SU-DHL-6 (cell line): Measurements from ENCODE around the gene PKLR.
A peak's percentile ranks its signal among the peaks of the same experiment; 100 is the strongest.

Experiments
- H2AFZ ChIP-seq: fragments of 200-600 bp; sonication (generic); 2 replicates; pipeline ENCODE4 v1.6.1; 2014; ENCODE audit warnings: low read depth, mild to moderate bottlenecking, moderate library complexity, mixed read lengths, antibody characterized with exemption, low read length; ENCODE audit not compliant: severe bottlenecking
- H3F3A ChIP-seq: fragments of 200-600 bp; shearing (Covaris generic); 2 replicates; pipeline ENCODE4 v1.6.0; 2016; ENCODE audit warnings: antibody characterized with exemption, mild to moderate bottlenecking; ENCODE audit not compliant: insufficient read depth
- H3K27ac ChIP-seq: fragments of 200-600 bp; sonication (generic); 2 replicates; pipeline ENCODE4 v1.5.1; 2016; ENCODE audit warnings: low read depth, mild to moderate bottlenecking, low read length, moderate library complexity, mixed read lengths
- H3K27me3 ChIP-seq: fragments of 200-600 bp; sonication (generic), shearing (Covaris generic); 2 replicates; pipeline ENCODE4 v1.6.0; 2014; ENCODE audit warnings: mild to moderate bottlenecking, low read length
- H3K36me3 ChIP-seq: fragments of 200-600 bp; sonication (generic); 2 replicates; pipeline ENCODE4 v1.6.1; 2014; ENCODE audit warnings: mild to moderate bottlenecking, low read length, mixed read lengths
- H3K4me2 ChIP-seq: fragments of 300-600, 200-600 bp; shearing (Covaris generic), sonication (generic); 2 replicates; pipeline ENCODE4 v1.6.0; 2014; ENCODE audit warnings: low read length, low read depth, mild to moderate bottlenecking; ENCODE audit not compliant: poor library complexity, severe bottlenecking
- H3K4me3 ChIP-seq: fragments of 200-600 bp; sonication (generic); 2 replicates; pipeline ENCODE4 v1.5.1; 2014; ENCODE audit warnings: antibody characterized with exemption, low read length, mild to moderate bottlenecking, mixed read lengths; ENCODE audit not compliant: insufficient read depth, poor library complexity, severe bottlenecking
- H3K79me2 ChIP-seq: fragments of 200-600 bp; sonication (generic); 2 replicates; pipeline ENCODE4 v1.6.1; 2014; ENCODE audit warnings: mild to moderate bottlenecking, low read length, moderate library complexity; ENCODE audit not compliant: insufficient read depth
- H3K9ac ChIP-seq: fragments of 200-600 bp; sonication (generic); 2 replicates; pipeline ENCODE4 v1.7.0; 2014; ENCODE audit warnings: mild to moderate bottlenecking, low read length
- H3K9me2 ChIP-seq: fragments of 200-600 bp; sonication (generic); replicated peaks from 2 replicates; pipeline ENCODE4 v1.6.1; 2014; ENCODE audit warnings: low read length; ENCODE audit not compliant: insufficient read depth
- H3K9me3 ChIP-seq: fragments of 200-600 bp; sonication (generic); 2 replicates; pipeline ENCODE4 v1.6.1; 2014; ENCODE audit warnings: low read length, mixed read lengths; ENCODE audit not compliant: insufficient read depth
- H4K20me1 ChIP-seq: fragments of 200-600 bp; sonication (generic); 2 replicates; pipeline ENCODE4 v1.6.1; 2014; ENCODE audit warnings: low read depth, mild to moderate bottlenecking, antibody characterized with exemption, low read length, moderate library complexity, mixed read lengths
- EZH2phosphoT487 ChIP-seq: fragments of 200-600 bp; sonication (generic), shearing (Covaris generic); conservative IDR thresholded peaks from 2 replicates; pipeline ENCODE4 v1.6.1; 2018; ENCODE audit warnings: mild to moderate bottlenecking, antibody characterized with exemption, low read length, moderate library complexity, mixed read lengths
- TF ChIP-seq, protein P1 (sequence below): fragments of 200-600 bp; sonication (generic); IDR thresholded peaks from one replicate; pipeline ENCODE4 v1.5.1; 2017; ENCODE audit warnings: antibody characterized with exemption, mild to moderate bottlenecking, low read length, moderate library complexity; ENCODE audit not compliant: insufficient read depth, poor library complexity, severe bottlenecking

PKLR gene

GRCh38 chr1:155253797-155254196 is 47.4 kb downstream of the PKLR start:
- TF ChIP-seq EZH2phosphoT487 = no peak
- TF ChIP-seq, protein P1, sequence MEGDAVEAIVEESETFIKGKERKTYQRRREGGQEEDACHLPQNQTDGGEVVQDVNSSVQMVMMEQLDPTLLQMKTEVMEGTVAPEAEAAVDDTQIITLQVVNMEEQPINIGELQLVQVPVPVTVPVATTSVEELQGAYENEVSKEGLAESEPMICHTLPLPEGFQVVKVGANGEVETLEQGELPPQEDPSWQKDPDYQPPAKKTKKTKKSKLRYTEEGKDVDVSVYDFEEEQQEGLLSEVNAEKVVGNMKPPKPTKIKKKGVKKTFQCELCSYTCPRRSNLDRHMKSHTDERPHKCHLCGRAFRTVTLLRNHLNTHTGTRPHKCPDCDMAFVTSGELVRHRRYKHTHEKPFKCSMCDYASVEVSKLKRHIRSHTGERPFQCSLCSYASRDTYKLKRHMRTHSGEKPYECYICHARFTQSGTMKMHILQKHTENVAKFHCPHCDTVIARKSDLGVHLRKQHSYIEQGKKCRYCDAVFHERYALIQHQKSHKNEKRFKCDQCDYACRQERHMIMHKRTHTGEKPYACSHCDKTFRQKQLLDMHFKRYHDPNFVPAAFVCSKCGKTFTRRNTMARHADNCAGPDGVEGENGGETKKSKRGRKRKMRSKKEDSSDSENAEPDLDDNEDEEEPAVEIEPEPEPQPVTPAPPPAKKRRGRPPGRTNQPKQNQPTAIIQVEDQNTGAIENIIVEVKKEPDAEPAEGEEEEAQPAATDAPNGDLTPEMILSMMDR = no peak
- Histone ChIP-seq H3F3A (peaks cover 14% of the 10 kb centered on the region; the same call in 1 of the 2 replicates), H3K9me3 (no peaks in the 10 kb centered on the region), H3K79me2 (no peaks in the 10 kb centered on the region), H3K27me3 (no peaks in the 10 kb centered on the region), H3K27ac (peak overlapping the region; percentile 57), H3K36me3 (no peaks in the 10 kb centered on the region), H3K4me3 (peak overlapping the region; percentile 71), H3K9ac (peak overlapping the region; percentile 76), H4K20me1 (no peaks in the 10 kb centered on the region), H3K9me2 (no peaks in the 10 kb centered on the region), H2AFZ (no peak overlapping the region), H3K4me2 (peak overlapping the region; percentile 51)

GRCh38 chr1:155253208-155253607 is 48.0 kb downstream of the PKLR start:
- Histone ChIP-seq H3K9ac (peak overlapping the region; percentile 76; the same call in 1 of the 2 replicates), H3K9me2 (no peaks in the 10 kb centered on the region), H3K79me2 (no peaks in the 10 kb centered on the region), H3K27me3 (no peaks in the 10 kb centered on the region), H3K27ac (peak overlapping the region; percentile 57; the same call in 1 of the 2 replicates), H3F3A (peaks cover 14% of the 10 kb centered on the region; the same call in 1 of the 2 replicates), H2AFZ (no peak overlapping the region), H3K9me3 (no peaks in the 10 kb centered on the region), H3K4me2 (peak overlapping the region; percentile 51), H3K4me3 (no peak overlapping the region), H3K36me3 (no peaks in the 10 kb centered on the region), H4K20me1 (no peaks in the 10 kb centered on the region)
- no peak for TF ChIP-seq EZH2phosphoT487
- TF ChIP-seq, protein P1 = no peak

DNA sequence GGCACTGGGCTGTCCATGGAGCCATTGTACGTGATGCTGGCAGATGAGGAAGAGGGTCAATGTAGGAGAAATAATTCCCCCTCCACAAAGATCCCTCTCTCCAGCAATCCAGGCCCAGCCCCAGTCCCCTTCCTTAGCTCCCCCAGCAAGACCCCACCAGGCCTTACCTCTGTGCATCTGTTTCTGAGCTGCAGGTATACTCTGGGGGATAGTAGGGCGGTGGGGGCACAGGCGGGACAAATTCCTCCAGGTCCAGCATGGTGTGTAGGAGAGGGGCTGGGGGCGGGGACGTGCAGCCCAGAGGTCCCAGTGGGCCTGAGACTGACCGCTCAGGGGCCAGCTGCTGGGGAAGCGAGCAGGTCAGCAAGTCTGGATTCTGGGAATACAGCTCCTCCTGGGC is 49.7 kb downstream of the PKLR start:
- H3F3A ChIP-seq = peaks cover 22% of the 10 kb centered on the region; the same call in 1 of the 2 replicates
- no peaks in the 10 kb centered on the region for H3K9me3 ChIP-seq
- peak overlapping the region; percentile 47 for H3K4me2 ChIP-seq
- H3K4me3 ChIP-seq = no peak overlapping the region
- H3K79me2 ChIP-seq = no peaks in the 10 kb centered on the region
- H2AFZ ChIP-seq = no peak overlapping the region
- 0 out of 2 replicates have a peak overlapping the region, but pooled peaks have one; percentile 56 for H3K9ac ChIP-seq
- peak overlapping the region; percentile 57; the same call in 1 of the 2 replicates for H3K27ac ChIP-seq
- TF ChIP-seq, protein P1 = no peak
- TF ChIP-seq EZH2phosphoT487 = no peak
- no peaks in the 10 kb centered on the region for H4K20me1 ChIP-seq
- H3K36me3 ChIP-seq = no peaks in the 10 kb centered on the region
- no peaks in the 10 kb centered on the region for H3K9me2 ChIP-seq
- no peaks in the 10 kb centered on the region for H3K27me3 ChIP-seq
